SKM-1 treated with dmso at 0.1 percent for 144 hours (cell line): ENCODE measurements around the gene ITGB7.
"Not testable (repeated sequence)": the region's sequence is repeated elsewhere in the genome, so short reads cannot be mapped to it uniquely, and the experiment has no call there.

Experiments used
- DNase-seq: peaks from one replicate; lab custom pipeline; 2025; ENCODE audit not compliant: unreplicated experiment; lab: John Stamatoyannopoulos, UW

ITGB7 gene

DNA sequence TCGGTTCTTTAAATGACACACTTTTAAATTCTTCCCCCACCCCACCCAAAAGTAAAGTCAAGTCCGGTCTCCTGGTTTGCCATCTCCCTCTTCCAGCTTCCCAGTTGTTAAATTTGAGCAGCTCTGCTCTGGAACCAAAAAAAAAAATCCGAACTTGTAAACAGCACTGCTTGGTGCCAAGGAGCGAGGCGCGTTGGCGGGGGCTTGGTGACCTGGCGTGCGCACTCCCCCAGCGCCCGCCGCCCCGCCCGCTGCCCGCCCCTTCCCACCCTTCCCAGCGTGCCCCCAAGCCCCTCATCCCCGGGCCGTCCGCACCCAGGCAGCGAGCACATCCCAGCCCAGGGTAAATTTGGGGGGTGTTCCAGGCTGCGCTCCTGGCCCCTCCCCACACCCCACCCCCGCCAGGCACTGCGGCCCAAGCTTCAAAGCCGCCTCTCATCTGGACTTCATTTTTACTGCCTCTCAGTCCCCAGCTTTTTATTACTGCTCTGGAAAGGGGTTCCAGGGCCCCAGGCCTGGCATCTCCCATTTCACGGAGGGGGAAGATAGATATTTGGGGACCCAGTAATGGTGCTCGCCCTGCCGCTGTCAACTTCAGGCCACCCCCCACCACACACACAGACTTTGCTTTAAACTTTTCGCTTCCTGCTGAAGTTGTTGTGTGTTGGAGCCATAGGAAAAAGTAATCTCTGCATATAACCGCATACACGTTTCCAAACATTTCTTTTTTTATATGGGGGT is 11.7 kb upstream of the ITGB7 start:
- no peak for DNase-seq

GRCh38 chr12:53217931-53218307 is 10.9 kb upstream of the ITGB7 start:
- no peak for DNase-seq

DNA sequence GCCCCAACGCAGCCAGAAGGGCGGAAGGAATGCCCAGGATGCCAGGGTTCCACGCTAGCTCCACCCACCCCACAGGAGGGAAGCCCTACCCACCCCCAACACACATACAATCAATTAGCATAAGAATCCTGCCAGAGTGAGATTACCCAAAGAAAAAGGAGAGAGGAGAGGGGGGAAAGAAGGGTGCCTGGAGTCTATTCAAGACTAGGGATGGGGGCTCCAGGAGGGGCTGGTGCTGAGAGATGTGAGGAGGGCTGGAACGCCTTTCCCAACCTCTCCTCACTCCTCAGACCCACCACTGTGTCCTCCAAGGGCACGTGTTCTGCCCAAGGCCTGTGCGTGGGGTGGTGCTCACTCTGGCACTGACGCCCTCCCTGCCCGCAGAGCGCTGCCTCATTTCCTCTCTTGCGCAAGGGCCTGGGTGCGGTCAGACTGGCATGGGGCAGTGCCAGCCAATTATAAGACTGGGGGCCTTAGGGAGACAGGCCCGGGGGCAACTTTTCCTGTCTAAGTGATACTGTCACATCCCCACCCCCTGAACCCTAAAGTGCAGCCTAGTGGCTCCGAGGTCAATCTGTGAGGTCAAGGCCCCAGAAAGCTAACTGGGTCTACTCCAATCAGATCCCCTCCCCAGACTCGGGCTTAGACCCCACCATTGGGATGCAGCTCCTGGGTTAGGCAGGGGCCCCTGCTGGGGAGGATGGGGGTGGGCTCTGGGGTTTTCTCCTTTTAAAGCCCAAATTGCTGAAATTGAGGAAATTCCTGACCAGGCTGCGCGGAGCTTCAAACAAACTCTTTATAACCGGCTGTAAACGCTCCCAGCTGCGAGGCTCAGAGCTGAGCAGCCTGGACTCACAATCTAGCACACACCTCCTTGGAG is 10.2 kb upstream of the ITGB7 start:
- no peak for DNase-seq

GRCh38 chr12:53215497-53215896 is 8.4 kb upstream of the ITGB7 start:
- DNase-seq: no peak

DNA sequence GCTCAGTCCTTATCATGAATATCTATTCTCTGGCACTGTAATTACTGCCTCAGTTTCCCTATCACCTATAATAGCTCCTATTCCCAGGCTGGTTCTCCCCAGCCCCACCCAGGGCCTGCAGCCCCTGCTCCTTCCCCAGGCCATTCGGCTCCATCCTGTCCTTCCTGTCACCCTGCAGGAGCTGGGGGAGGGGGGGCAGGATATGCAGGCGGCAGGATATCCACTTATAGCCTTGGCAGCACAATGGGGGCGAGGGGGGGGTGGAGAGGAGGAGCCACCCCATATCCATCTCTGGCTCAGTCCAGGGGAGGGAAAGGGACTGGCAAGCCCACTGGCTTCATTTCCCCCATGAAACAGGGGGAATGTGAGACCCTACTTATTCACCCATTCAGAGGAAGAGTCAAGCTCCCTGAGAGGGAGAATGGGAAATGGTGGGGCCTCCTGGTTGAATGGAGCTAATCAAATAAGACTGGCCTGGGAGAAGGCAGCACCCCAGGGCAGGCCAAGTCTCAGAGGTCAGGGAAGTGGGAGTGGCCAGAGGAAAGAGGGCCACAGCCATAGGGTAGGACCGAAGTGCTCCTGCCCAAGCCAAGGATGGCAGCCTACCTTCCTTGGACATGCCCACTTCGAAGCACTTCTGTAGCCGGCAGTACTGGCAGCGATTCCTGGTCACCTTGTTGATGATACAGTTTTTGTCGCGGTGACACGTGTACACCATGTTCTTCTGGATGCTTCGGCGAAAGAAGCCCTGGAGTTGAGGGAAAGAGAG is 7.8 kb upstream of the ITGB7 start:
- DNase-seq: no peak

DNA sequence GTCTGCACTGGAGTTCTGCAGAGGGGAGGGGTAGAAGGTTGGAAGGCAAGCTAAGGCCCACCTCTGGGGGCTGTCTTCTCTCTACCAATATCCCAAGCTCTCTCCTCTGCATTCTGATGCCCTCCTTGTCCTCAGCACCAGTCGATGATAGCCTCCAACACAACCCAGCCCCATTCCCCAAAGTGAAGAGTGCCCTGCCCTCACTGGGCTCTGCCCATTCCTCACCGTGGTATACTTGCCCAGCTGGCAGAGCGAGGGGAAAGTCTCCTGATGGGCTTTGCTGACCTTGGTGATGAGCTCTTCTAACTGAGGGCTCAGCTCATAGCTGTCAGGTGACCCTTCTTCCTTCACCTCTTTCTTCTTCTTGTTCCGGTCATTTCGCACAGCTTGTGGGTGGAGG is 7.2 kb upstream of the ITGB7 start:
- no peak for DNase-seq

GRCh38 chr12:53213348-53213747 is 6.3 kb upstream of the ITGB7 start:
- no peak for DNase-seq

- no peak for DNase-seq
Measured at GRCh38 chr12:53212931-53213330, 5.9 kb upstream of the ITGB7 start.

GRCh38 chr12:53211476-53212381 is 4.7 kb upstream of the ITGB7 start:
- DNase-seq: no peak

GRCh38 chr12:53210843-53211242 is 3.8 kb upstream of the ITGB7 start:
- DNase-seq: no peak

- DNase-seq: peak; percentile 49
Measured at GRCh38 chr12:53208877-53209463, 1.9 kb upstream of the ITGB7 start.

GRCh38 chr12:53208435-53208834 is 1.4 kb upstream of the ITGB7 start:
- DNase-seq: no peak

DNA sequence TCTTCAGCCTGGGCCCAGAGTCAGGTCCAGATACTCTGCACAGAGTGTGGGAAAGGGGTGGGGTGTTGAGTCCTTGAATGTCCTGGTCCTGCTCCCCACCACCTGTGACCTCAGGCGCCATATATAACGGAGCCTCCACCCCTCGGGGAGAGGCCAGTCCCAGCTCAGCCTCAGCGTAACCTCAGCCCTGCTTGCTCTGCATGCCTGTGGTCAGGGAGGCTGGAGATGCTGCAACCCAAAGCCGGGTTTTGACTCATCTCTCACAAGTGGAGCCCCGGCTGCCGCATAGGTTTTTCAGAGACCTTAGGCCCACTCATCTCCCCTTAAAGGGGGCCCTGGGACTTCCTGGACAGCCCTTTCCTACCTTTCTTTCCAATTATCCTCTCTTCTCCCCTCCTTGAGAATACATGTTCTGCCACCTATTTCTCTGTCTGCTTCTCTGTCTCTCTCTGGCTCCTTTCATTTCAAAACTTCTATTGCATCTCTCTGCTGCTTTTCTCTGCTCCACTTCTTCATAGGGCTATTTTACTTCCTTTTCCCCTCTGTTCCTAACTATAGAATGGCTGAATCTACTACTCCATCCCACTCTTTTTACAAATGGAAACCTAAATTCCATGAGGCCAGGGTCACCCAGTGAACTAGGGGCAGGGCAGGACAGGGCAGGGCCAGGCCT is 1.2 kb downstream of the ITGB7 start:
- DNase-seq: peak; percentile 37

GRCh38 chr12:53204351-53204750 is 2.7 kb downstream of the ITGB7 start:
- no peak for DNase-seq

- DNase-seq: not testable (repeated sequence)
Measured at GRCh38 chr12:53202316-53202715, 4.7 kb downstream of the ITGB7 start.

DNA sequence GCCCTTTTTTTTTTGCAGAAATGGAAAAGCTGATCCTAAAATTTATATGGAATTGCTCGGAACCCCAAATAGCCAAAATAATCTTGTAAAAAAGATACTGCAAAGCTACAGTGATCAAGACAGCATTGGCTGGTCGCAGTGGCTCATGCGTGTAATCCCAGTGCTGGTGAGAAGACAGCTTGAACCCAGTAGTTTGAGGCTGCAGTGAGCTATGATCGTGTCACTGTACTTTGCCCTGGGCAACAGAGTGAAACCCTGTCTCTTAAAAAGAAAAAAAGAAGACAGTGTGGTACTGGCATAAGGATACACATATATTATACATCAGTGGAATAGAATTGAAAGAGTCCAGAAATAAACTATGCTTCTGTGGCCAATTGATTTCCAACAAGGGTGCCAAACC is 5.4 kb downstream of the ITGB7 start:
- no peak for DNase-seq

DNA sequence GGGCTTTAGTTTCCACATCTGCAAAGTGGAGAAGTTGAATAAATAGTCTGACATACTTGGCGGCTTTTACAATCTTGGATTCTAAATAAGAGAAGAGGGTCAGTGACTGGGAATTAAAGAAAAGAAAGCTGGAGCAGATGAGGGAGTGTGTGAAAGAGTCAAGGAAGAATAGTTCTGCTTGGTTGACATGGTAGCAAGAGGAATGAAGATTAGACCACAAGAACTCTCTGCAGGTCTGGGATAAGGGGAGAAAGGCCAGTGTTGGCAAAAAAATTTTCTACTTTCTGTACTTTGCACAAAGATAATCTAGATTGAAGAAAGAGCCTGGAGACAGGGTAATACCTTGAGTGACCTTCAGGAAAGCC is 5.9 kb downstream of the ITGB7 start:
- no peak for DNase-seq

DNA sequence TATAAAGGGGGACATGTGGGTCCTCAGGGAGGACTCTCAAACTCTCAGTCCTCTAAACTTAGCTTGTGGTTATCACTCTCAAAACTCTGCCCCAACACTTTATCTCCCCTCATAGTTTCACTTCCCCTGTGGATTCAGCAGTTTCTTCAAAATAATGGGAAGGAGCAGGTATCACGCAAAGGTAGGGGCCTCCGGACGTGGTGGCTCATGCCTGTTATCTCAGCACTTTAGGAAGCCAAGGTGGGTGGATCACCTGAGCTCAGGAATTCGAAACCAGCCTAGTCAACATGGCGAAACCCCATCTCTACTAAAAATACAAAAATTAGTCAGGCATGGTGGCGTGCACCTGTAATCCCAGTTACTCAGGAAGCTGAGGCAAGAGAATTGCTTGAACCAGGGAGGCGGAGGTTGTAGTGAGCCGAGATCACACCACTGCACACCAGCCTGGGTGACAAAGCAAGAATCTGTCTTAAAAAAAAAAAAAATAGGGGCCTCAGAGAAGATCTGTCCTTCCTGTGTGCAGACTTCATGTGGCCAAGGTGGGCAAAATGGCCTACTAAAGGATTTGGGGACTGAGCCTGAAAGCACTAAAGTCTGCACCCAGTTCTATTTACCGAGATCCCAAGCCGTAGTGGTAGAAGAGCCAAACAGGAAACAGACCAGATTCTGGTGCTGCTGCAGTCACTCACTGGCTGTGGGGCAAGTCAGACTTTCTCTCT is 6.4 kb downstream of the ITGB7 start:
- no peak for DNase-seq

- no peak for DNase-seq
Measured at GRCh38 chr12:53200107-53200457, 7.0 kb downstream of the ITGB7 start.
